Stimulated activated CD4-positive, alpha-beta T cell treated with anti-CD3 and anti-CD28 coated beads, Interleukin-1b, Interleukin-23, amount 100 ng/mL, for 4 hours (primary cell): Measurements from ENCODE around the gene ZNF350.
"Not testable (repeated sequence)": the region's sequence is repeated elsewhere in the genome, so short reads cannot be mapped to it uniquely, and the experiment has no call there.

ENCODE experiments used
- DNase-seq, 2 donors: peaks; one replicate each; pipeline ENCODE4 v3.0.0-alpha.2; 2020; ENCODE audit warnings: low read depth in 2 of 2

Gene ZNF350

DNA sequence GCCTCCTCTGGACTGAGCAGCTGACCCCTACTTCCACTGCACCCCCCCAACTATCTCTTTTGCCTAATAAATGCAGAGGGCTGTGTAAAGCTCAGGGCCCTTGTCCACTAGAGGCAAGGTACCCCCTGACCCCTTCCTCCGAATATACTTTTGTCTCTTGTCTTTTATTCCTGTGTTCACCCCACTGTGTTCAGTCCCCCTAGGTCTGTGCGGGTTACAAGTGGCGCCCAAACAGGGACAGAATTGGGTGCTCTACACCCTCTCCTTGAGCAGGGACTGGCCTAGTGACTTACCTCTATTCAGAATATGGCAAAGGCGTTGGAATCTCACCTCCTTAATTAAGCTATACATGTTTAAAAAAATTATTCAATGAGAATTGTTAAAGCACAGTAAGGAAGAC lies 15.0 kb downstream of the ZNF350 start:
- no peak for DNase-seq

DNA sequence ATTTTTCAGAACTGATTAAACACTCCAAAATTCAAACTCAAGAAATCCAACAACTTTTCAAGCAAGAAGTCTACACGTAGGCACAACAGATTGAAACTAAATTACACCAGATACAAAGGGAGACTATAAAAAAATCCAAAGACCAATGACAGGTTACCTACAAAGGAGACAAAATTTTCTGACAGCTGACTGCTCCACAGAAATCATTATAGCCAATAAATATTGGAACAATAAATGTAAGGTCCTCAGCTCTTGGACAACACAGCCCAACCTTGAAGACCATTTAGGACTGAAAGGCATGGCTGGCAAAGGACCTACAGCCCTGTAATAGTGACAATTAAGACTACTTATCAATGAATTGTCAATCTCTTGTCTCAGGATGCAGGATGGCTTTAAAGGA lies 15.9 kb downstream of the ZNF350 start:
- no peak for DNase-seq

DNA sequence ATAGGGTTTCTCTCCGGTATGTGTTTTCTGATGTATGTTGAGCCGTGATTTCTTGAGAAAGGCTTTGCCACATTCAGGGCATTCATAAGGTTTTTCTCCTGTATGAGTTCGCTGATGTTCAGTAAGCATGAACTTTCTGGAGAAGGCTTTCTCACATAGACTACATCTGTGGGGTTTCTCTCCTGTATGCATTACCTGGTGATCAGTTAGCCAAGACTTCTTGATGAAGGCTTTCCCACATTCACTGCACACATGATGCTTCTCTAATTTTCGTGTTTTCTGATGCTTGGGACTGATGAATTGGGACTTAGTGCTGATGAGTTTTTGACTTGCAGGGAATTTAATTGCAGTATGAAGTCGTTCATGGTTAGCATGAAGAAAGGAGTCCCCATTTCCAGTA lies 21.1 kb downstream of the ZNF350 start:
- DNase-seq = no peak

DNA sequence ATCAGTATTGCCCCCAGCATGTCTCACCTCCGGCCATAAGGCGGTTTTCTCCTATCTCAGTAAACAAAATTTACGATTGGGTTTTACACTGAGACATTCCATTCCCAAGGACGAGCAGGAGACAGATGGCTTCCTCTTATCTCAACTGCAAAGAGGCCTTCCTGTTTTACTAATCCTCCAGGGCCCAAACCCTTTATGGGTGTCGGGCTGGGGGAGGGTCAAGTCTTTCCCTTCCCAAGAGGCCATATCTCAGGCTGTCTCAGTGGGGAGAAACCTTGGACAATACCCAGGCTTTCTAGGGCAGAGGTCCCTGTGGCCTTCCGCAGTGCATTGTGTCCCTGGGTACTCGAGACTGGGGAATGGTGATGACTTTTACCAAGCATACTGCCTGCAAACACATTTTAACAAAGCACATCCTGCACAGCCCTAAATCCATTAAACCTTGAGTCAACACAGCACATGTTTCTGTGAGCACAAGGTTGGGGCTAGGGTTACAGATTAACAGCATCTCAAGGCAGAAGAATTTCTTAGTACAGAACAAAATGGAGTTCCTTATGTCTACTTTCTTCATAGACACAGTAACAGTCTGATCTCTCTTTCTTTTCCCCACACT lies 25.9 kb downstream of the ZNF350 start:
- DNase-seq = not testable (repeated sequence)

DNA sequence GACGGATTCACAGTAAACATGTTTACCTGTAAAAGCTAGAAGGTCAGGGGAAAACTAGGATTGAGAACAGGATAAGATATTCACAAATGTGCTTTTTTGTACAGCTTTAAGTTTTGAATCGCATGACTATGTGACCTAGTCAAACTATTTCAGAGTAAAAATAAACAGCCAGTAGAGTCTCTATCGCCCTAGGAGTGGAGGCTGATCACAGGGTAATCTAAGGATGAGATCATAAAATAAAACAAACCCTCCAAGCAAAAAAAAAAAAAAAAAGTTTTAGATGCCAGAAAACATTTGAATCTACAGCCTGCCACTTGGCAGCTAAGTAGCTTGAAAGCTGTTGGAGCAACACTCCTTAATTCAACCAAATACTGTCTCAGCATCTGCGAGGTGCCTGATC lies 26.8 kb downstream of the ZNF350 start:
- DNase-seq = no peak

DNA sequence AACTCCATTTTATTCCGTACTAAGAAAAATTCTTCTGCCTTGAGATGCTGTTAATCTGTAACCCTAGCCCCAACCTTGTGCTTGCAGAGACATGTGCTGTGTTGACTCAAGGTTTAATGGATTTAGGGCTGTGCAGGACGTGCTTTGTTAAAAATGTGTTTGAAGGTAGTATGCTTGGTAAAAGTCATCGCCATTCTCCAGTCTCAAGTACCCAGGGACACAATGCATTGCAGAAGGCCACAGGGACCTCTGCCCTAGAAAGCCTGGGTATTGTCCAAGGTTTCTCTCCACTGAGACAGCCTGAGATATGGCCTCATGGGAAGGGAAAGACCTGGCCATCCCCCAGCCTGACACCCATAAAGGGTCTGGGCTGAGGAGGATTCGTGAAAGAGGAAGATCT lies 28.8 kb downstream of the ZNF350 start:
- DNase-seq = not testable (repeated sequence)

DNA sequence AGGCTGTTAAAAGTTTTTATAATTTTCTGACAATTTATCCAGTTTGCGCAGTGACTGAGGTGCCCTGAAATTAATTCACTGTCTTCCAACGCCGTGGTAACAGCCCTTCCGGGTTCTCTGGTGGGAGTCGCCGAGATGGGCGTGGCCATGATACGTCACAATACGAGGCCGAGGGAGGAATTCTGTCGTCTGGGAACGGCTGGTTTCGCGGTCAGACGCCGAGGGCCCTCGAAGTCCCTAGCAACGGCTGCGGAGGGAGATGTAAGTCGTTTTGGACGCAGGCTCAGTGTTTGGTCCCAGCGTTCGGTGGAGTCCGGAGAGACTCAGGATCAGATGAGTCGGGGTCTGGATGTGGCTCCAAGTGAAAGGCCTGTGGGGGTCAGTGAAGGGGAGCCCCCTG lies 37.7 kb downstream of the ZNF350 start:
- DNase-seq = no peak

DNA sequence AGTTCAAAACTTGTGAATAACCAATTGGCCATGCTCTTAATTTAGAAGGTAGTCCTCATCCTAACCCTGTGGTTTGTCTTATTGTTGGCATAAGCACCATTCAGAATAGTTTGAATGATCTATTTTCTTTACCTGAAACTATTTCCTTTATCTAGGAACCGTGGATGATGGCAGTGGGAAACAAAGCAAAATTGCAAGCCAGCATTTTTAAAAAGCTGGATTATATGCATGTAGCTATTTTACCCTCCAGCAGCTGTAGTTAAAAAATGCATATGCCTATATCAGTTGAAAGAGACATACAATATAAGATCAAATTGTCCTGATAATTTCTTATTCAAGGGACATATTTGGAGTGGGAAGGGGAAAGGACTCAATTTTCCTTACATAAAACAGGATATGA lies 40.0 kb downstream of the ZNF350 start:
- DNase-seq = no peak

DNA sequence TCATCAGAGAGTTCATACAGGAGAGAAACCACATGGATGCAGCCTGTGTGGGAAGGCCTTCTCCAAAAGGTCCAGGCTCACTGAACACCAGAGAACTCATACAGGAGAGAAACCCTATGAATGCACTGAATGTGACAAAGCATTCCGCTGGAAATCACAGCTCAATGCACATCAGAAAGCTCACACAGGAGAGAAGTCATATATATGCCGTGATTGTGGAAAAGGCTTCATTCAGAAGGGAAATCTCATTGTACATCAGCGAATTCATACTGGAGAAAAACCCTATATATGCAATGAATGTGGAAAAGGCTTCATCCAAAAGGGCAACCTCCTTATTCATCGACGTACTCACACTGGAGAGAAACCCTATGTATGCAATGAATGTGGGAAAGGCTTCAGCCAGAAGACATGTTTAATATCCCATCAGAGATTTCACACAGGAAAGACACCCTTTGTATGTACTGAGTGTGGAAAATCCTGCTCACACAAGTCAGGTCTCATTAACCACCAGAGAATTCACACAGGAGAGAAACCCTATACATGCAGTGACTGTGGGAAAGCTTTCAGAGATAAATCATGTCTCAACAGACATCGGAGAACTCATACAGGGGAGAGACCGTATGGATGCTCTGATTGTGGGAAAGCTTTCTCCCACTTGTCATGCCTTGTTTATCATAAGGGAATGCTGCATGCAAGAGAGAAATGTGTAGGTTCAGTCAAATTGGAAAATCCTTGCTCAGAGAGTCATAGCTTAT lies 41.7 kb downstream of the ZNF350 start:
- DNase-seq = no peak

DNA sequence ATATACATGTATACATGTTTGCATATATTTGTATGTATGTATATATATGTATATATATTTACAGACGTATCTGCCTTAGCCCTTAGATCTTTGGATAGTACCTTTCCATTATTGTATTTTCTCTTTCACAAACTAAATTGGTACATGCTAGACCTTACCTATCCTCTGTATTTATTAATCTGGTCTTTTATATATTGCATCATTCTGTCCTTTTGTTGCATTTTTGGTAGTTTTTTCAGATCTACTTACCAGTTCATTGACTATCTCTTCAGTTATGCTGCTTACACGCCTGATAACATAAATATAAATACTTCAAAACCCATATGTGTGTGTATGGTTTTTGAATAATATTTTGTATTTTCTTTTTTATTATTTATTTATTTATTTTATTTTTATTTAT lies 47.7 kb downstream of the ZNF350 start:
- DNase-seq = no peak

DNA sequence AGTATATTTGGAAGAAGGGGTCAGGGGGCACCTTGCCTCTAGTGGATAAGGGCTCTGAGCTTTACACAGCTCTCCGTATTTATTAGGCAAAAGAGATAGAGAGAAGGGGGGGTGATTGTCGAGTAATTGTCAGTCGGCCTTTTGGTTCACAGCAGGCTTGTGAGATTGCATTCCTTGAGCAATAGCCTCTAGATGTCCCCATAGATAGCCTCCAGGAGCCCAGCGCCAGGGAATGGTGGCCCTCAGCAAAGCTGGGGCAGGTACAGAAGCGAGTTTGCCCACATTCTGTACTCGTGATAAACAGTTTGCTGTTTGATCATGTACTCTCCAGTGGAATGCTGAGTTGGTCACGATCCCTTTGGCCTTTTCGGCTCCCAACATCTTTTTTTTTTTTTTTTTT lies 54.7 kb downstream of the ZNF350 start:
- no peak for DNase-seq

DNA sequence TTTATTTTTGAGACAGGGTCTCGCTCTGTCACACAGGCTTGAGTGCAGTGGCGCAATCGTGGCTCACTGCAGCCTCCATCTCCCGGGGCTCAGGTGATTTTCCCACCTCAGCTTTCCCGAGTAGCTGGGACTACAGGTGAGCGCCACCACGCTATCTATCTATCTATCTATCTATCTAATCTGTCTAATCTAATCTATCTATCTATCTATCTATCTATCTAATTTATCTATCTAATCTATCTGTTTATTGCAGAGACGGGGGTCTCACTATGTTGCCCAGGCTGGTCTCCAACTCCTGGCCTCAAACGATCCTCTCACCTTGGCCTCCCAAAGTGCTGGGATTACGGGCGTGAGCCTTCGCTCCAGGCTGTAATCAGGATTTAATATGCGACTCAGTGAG lies 58.8 kb downstream of the ZNF350 start:
- no peak for DNase-seq

DNA sequence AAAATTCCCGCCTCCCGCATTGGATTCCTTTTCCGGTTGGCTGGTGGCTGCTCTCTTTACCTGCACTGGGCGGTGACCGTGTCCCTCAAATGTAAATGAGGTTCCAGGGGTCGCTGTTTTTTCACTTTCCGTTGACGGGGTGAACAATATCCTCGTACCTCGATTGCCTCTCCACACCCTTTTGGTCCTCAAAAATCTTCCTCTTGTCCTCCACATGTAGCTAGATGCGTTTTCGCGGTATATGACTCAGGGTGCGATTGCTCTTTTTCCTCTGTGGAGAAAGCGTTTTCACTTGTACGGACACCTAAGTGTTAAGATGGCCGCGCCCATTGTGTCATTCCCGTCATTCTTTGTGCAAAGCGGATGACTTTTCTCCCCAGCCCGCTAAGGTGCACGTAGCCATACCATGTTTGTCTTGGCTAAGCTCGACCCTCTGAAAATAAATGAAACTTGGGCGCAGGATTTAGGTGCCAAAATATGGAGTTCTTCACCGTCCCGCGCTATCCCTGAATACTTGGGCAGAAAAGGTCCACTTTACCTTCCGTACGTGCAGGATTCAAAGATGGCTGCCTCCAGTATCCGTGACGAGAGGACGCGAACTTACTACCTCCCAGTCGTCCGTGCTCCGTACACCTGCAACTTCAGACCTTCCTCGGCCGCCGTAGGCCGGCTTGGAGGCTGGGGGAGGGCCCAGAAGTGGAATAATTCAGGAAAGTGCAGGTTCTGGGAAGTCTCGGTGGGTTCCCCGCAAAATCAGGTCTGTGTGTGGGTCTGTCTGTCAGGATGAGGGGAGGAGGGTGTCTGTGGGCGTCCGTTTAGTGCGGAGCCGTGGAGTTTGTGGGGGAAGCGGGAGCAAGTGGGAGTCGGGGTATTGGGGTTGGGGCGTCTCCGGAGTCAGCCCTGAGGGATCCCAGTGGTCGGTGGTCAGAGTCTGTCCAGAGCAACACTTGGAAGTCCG lies 59.6 kb downstream of the ZNF350 start, which contains the start of gene ZNF613:
Gene ZNF613, plus strand, starts transcription at position 689 of the 958 bp plus-strand sequence. CDS start 8,749 bp downstream, outside the sequence.
- peak; percentile 73 to 80 for DNase-seq

DNA sequence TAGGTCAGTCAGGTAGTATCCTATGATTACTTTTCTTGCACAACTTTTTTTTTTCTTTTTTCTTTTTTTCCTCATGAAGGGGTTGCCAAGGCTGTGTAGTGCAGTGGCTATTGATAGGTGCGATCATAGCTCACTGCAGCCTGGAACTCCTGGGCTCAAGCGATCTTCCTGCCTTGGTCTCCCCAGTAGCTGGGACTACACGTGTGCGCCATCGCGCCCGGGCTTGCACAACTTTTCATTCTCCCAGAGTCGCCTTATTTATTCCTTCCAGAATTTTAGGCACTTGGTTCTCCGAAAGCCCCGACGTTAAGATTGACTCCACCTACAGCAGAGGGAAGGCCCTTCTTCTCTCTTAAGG lies 60.2 kb downstream of the ZNF350 start:
- no peak for DNase-seq

DNA sequence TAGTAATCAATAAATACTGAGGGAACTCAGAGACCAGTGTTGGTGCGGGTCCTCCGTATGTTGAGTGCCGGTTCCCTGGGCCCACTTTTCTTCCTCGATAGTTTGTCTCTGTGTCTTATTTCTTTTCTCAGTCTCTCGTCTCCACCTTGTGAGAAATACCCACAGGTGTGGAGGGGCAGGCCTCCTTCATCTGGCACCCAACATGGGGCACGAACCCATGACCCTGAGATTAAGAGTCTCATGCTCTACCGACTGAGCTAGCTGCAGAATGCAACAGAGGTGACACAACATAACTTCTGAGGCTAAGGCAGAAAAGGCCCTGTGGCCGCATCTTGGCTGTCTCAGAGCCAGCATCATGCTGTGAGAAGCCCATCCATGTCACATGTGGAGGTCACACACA lies 64.7 kb downstream of the ZNF350 start:
- no peak for DNase-seq

DNA sequence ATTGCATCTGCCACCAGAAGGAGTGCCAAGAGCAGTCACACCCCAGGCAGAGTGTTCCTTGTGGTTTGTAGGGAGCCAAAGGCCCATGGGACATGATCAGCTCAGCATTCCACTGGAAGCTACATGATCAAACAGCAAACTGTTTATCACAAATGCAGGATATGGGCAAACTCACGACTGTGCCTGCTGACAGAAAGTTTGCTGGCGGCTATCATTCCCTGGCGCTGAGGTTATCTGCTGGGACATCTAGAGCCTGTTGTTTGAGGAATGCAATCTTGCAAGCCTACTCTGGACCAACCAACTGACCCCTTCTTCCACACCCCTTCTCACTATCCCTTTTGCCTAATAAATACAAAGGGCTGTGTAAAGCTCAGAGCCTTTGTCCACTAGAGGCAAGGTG lies 67.0 kb downstream of the ZNF350 start:
- DNase-seq = no peak

DNA sequence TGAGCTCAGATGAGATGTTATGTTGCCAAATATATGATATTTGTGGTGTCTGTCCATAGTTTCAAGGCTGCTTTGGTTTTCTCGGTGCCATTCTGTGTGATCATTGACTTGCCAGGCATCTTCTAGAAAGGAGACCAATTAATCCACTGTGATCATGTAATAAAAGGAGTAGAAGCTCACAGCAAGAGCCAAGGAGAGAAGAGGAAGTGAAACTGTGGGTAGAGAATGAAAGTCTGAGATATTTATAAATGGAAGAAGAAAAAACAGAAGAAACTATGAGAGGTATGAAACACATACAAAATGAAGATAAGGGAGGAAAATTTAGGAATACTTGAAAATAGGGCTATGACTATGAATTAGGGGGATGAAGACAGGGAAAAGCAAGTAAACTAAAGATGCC lies 70.5 kb downstream of the ZNF350 start:
- DNase-seq = no peak

DNA sequence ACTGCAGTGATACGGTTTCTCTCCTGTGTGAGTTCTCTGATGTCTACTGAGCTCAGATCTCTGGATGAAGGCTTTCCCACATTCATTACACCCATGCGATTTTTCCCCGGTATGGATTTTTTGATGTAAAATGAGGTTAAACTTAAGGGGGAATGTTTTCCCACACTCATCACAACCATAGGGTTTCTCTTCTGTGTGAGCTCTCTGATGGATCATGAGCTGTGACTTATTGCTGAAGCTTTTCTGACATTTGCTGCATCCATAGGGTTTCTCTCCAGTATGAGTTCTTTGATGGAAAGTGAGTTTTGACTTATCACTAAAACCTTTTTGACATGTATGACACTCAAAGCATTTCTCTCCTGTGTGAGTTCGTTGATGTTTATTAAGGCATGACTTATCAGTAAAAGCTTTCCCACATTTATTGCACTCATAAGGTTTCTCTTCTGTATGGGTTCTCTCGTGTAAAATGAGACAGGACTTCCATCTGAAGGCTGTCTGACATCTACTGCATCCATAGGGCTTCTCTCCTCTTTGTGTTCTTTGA lies 71.2 kb downstream of the ZNF350 start:
- no peak for DNase-seq
